PC-9 (cell line): ENCODE results near the gene DHODH. TPM values are rescaled to one million over a fixed set of nuclear protein-coding genes. Genes with fewer than 3 reads are reported as not detected.

Experiments
- BruUV-seq: library from RNA; stranded (reverse); fragments of 400-500 nt; replicated peaks from 2 replicates; lab custom pipeline; 2021; lab: Mats Ljungman, UMichigan
- CTCF ChIA-PET: fragments of 300-600 bp; sonication (Branson Sonifier 250); formaldehyde crosslinking; loops from one replicate; lab custom pipeline; 2022; ENCODE audit warnings: antibody characterized with exemption; lab: Charles Lee
- POLR2A ChIA-PET: fragments of 300-600 bp; sonication (Branson Sonifier 250); formaldehyde crosslinking; loops from one replicate; lab custom pipeline; 2022; ENCODE audit warnings: antibody characterized with exemption; ENCODE audit not compliant: unreplicated experiment; lab: Charles Lee
- DNase-seq, 2 experiments: peaks; one replicate each; pipeline versions ENCODE4 v3.0.0 to v3.0.0-alpha.2; 2015 to 2022; ENCODE audit warnings: mixed read lengths in 1 of 2
- H2AFZ ChIP-seq: fragments of 200-600 bp; sonication (generic); 2 replicates; pipeline ENCODE4 v1.8.1; 2017; ENCODE audit warnings: antibody characterized with exemption
- H3F3A ChIP-seq: fragments of 200-600 bp; sonication (generic); 2 replicates; pipeline ENCODE4 v1.8.1; 2017; ENCODE audit warnings: antibody characterized with exemption, mild to moderate bottlenecking, low read depth; ENCODE audit not compliant: insufficient read depth
- H3K27ac ChIP-seq: fragments of 200-600 bp; sonication (generic); 2 replicates; pipeline ENCODE4 v1.6.1; 2016; ENCODE audit warnings: mixed run types
- H3K27me3 ChIP-seq: fragments of 200-600 bp; sonication (generic); 2 replicates; pipeline ENCODE4 v1.6.1; 2016; ENCODE audit warnings: low read depth, mixed run types; ENCODE audit not compliant: insufficient read depth
- H3K36me3 ChIP-seq: fragments of 200-600 bp; sonication (generic); 2 replicates; pipeline ENCODE4 v1.6.1; 2016; ENCODE audit warnings: low read depth, mixed run types
- H3K4me1 ChIP-seq: fragments of 200-600 bp; sonication (generic); replicated peaks from 2 replicates; pipeline ENCODE4 v1.6.1; 2016; ENCODE audit warnings: mixed run types; ENCODE audit not compliant: insufficient read depth
- H3K4me2 ChIP-seq: fragments of 200-600 bp; sonication (generic); 2 replicates; pipeline ENCODE4 v1.6.1; 2017; ENCODE audit warnings: mixed run types
- H3K4me3 ChIP-seq: fragments of 200-600 bp; sonication (generic); 2 replicates; pipeline ENCODE4 v1.6.1; 2016; ENCODE audit warnings: mixed run types
- H3K79me2 ChIP-seq: fragments of 200-600 bp; sonication (generic); 2 replicates; pipeline ENCODE4 v1.6.1; 2017; ENCODE audit warnings: low read depth, mixed run types
- H3K9me2 ChIP-seq: fragments of 200-600 bp; sonication (generic); 2 replicates; pipeline ENCODE4 v1.8.1; 2017; ENCODE audit warnings: mild to moderate bottlenecking; ENCODE audit not compliant: insufficient read depth
- H3K9me3 ChIP-seq: fragments of 200-600 bp; sonication (generic); 2 replicates; pipeline ENCODE4 v1.8.1; 2016; ENCODE audit warnings: low read depth; ENCODE audit not compliant: insufficient read depth
- H4K20me1 ChIP-seq: fragments of 200-600 bp; sonication (generic); 2 replicates; pipeline ENCODE4 v1.8.1; 2017; ENCODE audit not compliant: insufficient read depth
- EZH2 ChIP-seq: fragments of 200-600 bp; sonication (generic); IDR thresholded peaks from 2 replicates; pipeline ENCODE4 v1.8.0; 2017; ENCODE audit warnings: antibody characterized with exemption, low read depth
- intact Hi-C: fragments of 100-400 bp; cut with micrococcal nuclease; formaldehyde crosslinking; loops from one replicate; pipeline ENCODE4 v1.10.0; 2022; ENCODE audit not compliant: unreplicated experiment
- total RNA-seq: library from RNA; stranded (reverse); gene quantifications from 2 replicates; pipeline ENCODE4 v1.2.3, GENCODE V29; 2021
- TF ChIP-seq, protein P1 (sequence below): fragments of 200-600 bp; sonication (generic); conservative IDR thresholded peaks from 2 replicates; pipeline ENCODE4 v1.6.1; 2017; ENCODE audit warnings: mixed run types, antibody characterized with exemption, mild to moderate bottlenecking, moderate library complexity

Gene DHODH
- total RNA-seq, 1 experiment from 2014 or later = 10.6 TPM

DNA sequence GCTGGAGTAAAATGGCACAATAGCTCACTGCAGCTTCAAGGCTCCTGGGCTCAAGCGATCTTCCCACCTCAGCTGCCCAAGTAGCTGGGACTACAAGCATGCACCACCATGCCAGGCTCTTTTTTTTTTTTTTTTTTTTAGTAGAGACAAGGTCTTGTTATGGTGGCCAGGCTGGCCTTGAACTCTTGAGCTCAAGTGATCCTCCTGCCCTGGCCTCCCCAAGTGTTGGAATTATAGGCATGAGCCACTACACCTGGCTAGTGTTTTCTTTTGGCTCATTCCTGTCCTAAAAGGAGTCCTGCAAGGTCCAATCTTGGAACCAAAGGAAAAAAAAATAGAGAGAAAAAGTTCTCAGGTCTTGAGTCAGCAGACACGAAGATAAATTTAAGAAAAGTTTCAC, 39.2 kb upstream of the DHODH start:
- Histone ChIP-seq H3K27me3 (no peaks in the 10 kb centered on the region), H3K4me2 (no peak overlapping the region), H3K9me3 (no peaks in the 10 kb centered on the region), H3K4me3 (no peak overlapping the region), H3F3A (no peaks in the 10 kb centered on the region), H3K9me2 (no peaks in the 10 kb centered on the region), H3K4me1 (no peaks in the 10 kb centered on the region), H2AFZ (no peak overlapping the region), H3K36me3 (no peaks in the 10 kb centered on the region), H3K27ac (no peak overlapping the region), H4K20me1 (no peaks in the 10 kb centered on the region), H3K79me2 (no peaks in the 10 kb centered on the region)
- TF ChIP-seq, protein P1, sequence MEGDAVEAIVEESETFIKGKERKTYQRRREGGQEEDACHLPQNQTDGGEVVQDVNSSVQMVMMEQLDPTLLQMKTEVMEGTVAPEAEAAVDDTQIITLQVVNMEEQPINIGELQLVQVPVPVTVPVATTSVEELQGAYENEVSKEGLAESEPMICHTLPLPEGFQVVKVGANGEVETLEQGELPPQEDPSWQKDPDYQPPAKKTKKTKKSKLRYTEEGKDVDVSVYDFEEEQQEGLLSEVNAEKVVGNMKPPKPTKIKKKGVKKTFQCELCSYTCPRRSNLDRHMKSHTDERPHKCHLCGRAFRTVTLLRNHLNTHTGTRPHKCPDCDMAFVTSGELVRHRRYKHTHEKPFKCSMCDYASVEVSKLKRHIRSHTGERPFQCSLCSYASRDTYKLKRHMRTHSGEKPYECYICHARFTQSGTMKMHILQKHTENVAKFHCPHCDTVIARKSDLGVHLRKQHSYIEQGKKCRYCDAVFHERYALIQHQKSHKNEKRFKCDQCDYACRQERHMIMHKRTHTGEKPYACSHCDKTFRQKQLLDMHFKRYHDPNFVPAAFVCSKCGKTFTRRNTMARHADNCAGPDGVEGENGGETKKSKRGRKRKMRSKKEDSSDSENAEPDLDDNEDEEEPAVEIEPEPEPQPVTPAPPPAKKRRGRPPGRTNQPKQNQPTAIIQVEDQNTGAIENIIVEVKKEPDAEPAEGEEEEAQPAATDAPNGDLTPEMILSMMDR = no peak
- TF ChIP-seq EZH2 = no peak
- ChIA-PET CTCF (no interaction called here), POLR2A (no interaction called here)
- intact Hi-C loops = no loop called here
- no TSS peak for BruUV-seq
- DNase-seq = no peak

DNA sequence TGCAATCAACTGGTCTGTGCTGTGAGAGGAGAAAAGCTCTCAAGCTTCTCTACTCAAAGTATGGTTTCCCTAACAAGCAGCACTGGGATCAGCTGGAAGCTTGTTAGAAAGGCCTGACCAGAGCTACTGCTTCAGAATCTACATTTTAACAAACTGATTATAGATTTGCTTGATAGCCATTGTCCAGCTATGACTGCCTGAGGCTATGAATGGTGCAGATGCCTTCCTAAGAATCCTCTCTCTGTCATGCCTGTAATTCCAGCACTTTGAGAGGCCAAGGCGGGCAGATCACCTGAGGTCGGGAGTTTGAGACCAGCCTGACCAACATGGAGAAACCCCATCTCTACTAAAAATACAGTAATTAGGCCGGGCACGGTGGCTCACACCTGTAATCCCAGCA, 37.0 kb upstream of the DHODH start:
- H3F3A ChIP-seq = no peaks in the 10 kb centered on the region
- ChIA-PET CTCF (no interaction called here), POLR2A (no interaction called here)
- TF ChIP-seq, protein P1 = no peak
- no peak for TF ChIP-seq EZH2
- H3K4me2 ChIP-seq = no peak overlapping the region
- H3K9me2 ChIP-seq = no peaks in the 10 kb centered on the region
- H3K4me3 ChIP-seq = no peak overlapping the region
- H3K9me3 ChIP-seq = no peaks in the 10 kb centered on the region
- no peak overlapping the region for H2AFZ ChIP-seq
- no TSS peak for BruUV-seq
- no peaks in the 10 kb centered on the region for H3K4me1 ChIP-seq
- no peaks in the 10 kb centered on the region for H3K27me3 ChIP-seq
- H4K20me1 ChIP-seq = no peaks in the 10 kb centered on the region
- no peak for DNase-seq
- H3K79me2 ChIP-seq = no peaks in the 10 kb centered on the region
- intact Hi-C loops = no loop called here
- H3K27ac ChIP-seq = no peak overlapping the region
- H3K36me3 ChIP-seq = no peaks in the 10 kb centered on the region

DNA sequence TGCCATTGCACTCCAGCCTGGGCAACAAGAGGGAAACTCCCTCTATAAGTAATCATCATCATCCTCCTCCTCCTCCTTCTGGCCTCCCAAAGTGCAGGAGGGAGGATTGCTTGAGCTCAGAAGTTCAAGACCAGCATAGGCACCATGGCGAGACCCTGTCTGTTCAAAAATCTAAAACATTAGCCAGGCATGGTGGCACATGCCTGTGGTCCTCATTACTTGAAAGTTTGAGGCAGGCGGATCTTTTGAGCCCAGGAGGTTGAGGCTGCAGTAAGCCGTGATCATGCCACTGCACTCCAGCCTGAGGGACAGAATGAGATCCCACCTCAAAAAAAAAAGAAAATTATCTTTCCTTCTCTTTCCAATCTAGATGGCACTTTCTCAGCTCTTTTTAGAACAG, 36.2 kb upstream of the DHODH start:
- no peak overlapping the region for H3K4me3 ChIP-seq
- H3K4me1 ChIP-seq = no peaks in the 10 kb centered on the region
- H3F3A ChIP-seq = no peaks in the 10 kb centered on the region
- H3K36me3 ChIP-seq = no peaks in the 10 kb centered on the region
- ChIA-PET POLR2A (no interaction called here), CTCF (no interaction called here)
- no peaks in the 10 kb centered on the region for H3K9me2 ChIP-seq
- no peaks in the 10 kb centered on the region for H3K9me3 ChIP-seq
- intact Hi-C loops = no loop called here
- no peaks in the 10 kb centered on the region for H3K27me3 ChIP-seq
- TF ChIP-seq, protein P1 = no peak
- TF ChIP-seq EZH2 = no peak
- DNase-seq = no peak
- H3K4me2 ChIP-seq = no peak overlapping the region
- no peaks in the 10 kb centered on the region for H3K79me2 ChIP-seq
- no peaks in the 10 kb centered on the region for H4K20me1 ChIP-seq
- no peak overlapping the region for H2AFZ ChIP-seq
- H3K27ac ChIP-seq = no peak overlapping the region
- no TSS peak for BruUV-seq
